ENCODE measurements around the gene OXSR1. TPM values are rescaled to one million over a fixed set of nuclear protein-coding genes. Genes with fewer than 3 reads are reported as not detected.

Gene OXSR1
- total RNA-seq, 1 donor from 2014 or later = 41.1 TPM

- Mint-ChIP-seq H3K27me3 (no peaks in the 10 kb centered on the region), H3K4me1 (ENCODE audit: unreplicated experiment) (peaks cover 5% of the 10 kb centered on the region), H3K27ac (no peak overlapping the region), H3K4me3 (no peak overlapping the region), H3K36me3 (peaks cover 13% of the 10 kb centered on the region), H3K9me3 (no peaks in the 10 kb centered on the region)
- no peak for TF ChIP-seq CTCF (conservative IDR thresholded peaks at IDR 0.05)
- DNase-seq (ENCODE audit: extremely low spot score, unreplicated experiment) = no peak
Observed at GRCh38 chr3:38268522-38268921, 103.2 kb downstream of the OXSR1 start.

- no peaks in the 10 kb centered on the region for H3K4me1 Mint-ChIP-seq (ENCODE audit: unreplicated experiment)
- H3K27me3 Mint-ChIP-seq = no peaks in the 10 kb centered on the region
- no peak overlapping the region for H3K4me3 Mint-ChIP-seq
- no peak for TF ChIP-seq CTCF (conservative IDR thresholded peaks at IDR 0.05)
- no peak overlapping the region for H3K27ac Mint-ChIP-seq
- no peak for DNase-seq (ENCODE audit: extremely low spot score, unreplicated experiment)
- no peaks in the 10 kb centered on the region for H3K9me3 Mint-ChIP-seq
- H3K36me3 Mint-ChIP-seq = peaks cover 13% of the 10 kb centered on the region
Observed at GRCh38 chr3:38270606-38271005, 105.3 kb downstream of the OXSR1 start.

- Mint-ChIP-seq H3K4me1 (ENCODE audit: unreplicated experiment) (no peaks in the 10 kb centered on the region), H3K9me3 (no peaks in the 10 kb centered on the region), H3K27ac (no peak overlapping the region), H3K36me3 (peaks cover 10% of the 10 kb centered on the region), H3K4me3 (no peak overlapping the region), H3K27me3 (no peaks in the 10 kb centered on the region)
- no peak for TF ChIP-seq CTCF (conservative IDR thresholded peaks at IDR 0.05)
- DNase-seq (ENCODE audit: extremely low spot score, unreplicated experiment) = no peak
Observed at GRCh38 chr3:38271553-38271952, 106.2 kb downstream of the OXSR1 start.

- no peak for DNase-seq (ENCODE audit: extremely low spot score, unreplicated experiment)
- Mint-ChIP-seq H3K4me1 (ENCODE audit: unreplicated experiment) (no peaks in the 10 kb centered on the region), H3K27ac (no peak overlapping the region), H3K27me3 (no peaks in the 10 kb centered on the region), H3K36me3 (peaks cover 16% of the 10 kb centered on the region), H3K9me3 (no peaks in the 10 kb centered on the region), H3K4me3 (no peak overlapping the region)
- TF ChIP-seq CTCF (conservative IDR thresholded peaks at IDR 0.05) = no peak
Observed at GRCh38 chr3:38274864-38275649, 109.7 kb downstream of the OXSR1 start.

- Mint-ChIP-seq H3K9me3 (no peaks in the 10 kb centered on the region), H3K27me3 (no peaks in the 10 kb centered on the region), H3K36me3 (peaks cover 14% of the 10 kb centered on the region), H3K4me3 (no peak overlapping the region), H3K4me1 (ENCODE audit: unreplicated experiment) (no peaks in the 10 kb centered on the region), H3K27ac (no peak overlapping the region)
- no peak for DNase-seq (ENCODE audit: extremely low spot score, unreplicated experiment)
- no peak for TF ChIP-seq CTCF (conservative IDR thresholded peaks at IDR 0.05)
Observed at GRCh38 chr3:38275658-38276057, 110.3 kb downstream of the OXSR1 start.
